Measurements from ENCODE around the gene FRS2. TPM values are rescaled to one million over a fixed set of nuclear protein-coding genes. Genes with fewer than 3 reads are reported as not detected.

FRS2 gene
- total RNA-seq, 1 donor from 2014 or later = 25.2 TPM

GRCh38 chr12:69555461-69555860 is 85.3 kb downstream of the FRS2 start:
- ATAC-seq (no peak), DNase-seq (no peak)
- intact Hi-C loops (cut with micrococcal nuclease) = no loop called here

- intact Hi-C loops (cut with micrococcal nuclease) = no loop called here
- ATAC-seq (no peak), DNase-seq (no peak)
Measured at GRCh38 chr12:69556383-69556782, 86.2 kb downstream of the FRS2 start.

- DNase-seq (no peak), ATAC-seq (no peak)
- intact Hi-C loops (cut with micrococcal nuclease) = loop anchor here (10.0 kb wide), 1 partner anchor 168 kb away; no protein-coding TSS in a partner anchor
Measured at GRCh38 chr12:69563166-69563762, 93.1 kb downstream of the FRS2 start.

GRCh38 chr12:69566603-69567002 is 96.4 kb downstream of the FRS2 start:
- intact Hi-C loops (cut with micrococcal nuclease) = loop anchor here (10.0 kb wide), 1 partner anchor 172 kb away; no protein-coding TSS in a partner anchor
- ATAC-seq (no peak), DNase-seq (no peak)

- intact Hi-C loops (cut with micrococcal nuclease) = loop anchor here (10.0 kb wide), 1 partner anchor 174 kb away; no protein-coding TSS in a partner anchor
- DNase-seq = no peak
- no peak for ATAC-seq
Measured at GRCh38 chr12:69569236-69569635, 99.0 kb downstream of the FRS2 start.

GRCh38 chr12:69570000-69570516 is 99.9 kb downstream of the FRS2 start:
- intact Hi-C loops (cut with micrococcal nuclease) = loop anchor here (5.0 to 10.0 kb wide), 2 partner anchors 175 to 213 kb away; partner anchors contain the start of gene YEATS4
- DNase-seq (no peak), ATAC-seq (no peak)

- ATAC-seq = peak; percentile 77
- peak; percentile 35 for DNase-seq
- intact Hi-C loops (cut with micrococcal nuclease) = loop anchor here (5.0 kb wide), 1 partner anchor 213 kb away; the partner anchor contains the start of gene YEATS4
Measured at GRCh38 chr12:69570545-69571399, 100.6 kb downstream of the FRS2 start.

DNA sequence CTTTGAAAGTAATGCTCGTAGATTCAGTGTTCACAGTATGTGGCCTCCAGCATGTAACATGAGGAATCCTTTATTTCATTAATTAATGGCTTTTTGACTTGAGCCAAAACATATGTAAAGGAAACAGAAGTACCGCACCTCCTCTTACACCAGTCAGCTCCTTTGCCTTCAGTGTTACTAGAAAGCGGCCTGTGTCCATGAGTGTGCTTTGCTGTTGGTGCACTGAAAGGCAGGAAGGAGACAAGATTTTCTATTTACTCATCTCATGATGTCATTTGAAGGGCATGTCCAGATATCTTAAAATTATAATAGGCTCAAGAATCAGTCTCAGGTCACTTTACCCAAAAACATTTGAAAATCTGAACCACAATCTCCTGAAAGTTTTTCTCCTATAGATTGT is 105.2 kb downstream of the FRS2 start:
- DNase-seq = no peak
- intact Hi-C loops (cut with micrococcal nuclease) = no loop called here
- ATAC-seq = no peak

DNA sequence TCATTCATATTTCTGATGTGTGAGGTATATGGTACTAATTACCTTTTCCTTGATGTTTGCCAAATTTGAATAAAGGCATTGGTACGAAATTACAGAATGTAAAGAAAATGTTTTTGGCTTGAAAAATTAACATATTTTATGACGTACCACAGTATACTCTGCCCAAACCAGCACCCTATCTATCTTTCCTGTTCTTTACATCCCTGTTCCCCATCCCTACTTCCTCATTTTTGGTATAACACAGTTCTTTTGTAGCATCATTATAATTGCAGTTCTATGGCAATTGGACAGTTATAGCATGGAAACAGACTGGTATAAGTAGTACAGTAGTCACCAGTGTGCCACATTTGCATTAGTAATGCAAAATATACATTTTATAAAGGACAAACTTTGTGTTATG is 108.1 kb downstream of the FRS2 start:
- no peak for ATAC-seq
- intact Hi-C loops (cut with micrococcal nuclease) = no loop called here
- no peak for DNase-seq

DNA sequence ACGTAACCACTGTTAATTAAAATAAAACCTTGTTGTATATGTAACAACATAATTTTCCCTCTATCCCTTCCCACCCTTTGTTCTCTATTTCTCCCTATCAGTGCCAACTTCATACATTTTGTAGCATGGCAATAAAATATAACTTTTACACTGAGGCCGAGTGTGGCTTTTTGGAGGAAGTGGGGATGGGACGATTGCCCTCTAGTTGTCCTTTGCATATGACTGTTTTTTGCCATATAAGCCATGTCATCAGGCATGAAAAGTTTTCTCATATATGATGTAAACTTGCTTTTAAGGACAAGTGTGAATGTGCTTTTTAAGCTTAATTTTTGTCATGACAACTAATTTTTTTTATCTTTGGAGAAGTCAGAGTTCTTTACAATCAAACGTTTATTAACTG is 108.8 kb downstream of the FRS2 start:
- ATAC-seq = no peak
- intact Hi-C loops (cut with micrococcal nuclease) = no loop called here
- no peak for DNase-seq

DNA sequence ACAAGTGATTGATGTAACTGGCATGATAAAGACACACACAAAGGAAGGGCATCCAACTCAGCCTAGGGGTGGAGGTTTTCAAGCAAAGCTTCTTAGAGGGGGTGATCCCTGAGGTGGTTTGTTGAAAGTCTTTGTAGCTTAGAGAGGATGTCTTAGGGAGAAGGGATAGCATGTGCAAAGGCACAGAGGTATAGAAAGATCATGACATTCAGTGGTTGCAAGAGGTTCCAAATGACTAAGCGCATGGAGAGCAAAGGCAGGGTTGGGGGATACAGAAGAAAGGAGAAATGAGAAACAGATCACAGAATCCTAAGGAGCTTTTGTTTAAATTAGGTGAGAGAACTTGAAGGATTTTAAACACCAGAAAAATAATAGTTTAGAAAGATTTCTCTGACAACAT is 109.9 kb downstream of the FRS2 start:
- ATAC-seq = no peak
- DNase-seq = no peak
- intact Hi-C loops (cut with micrococcal nuclease) = no loop called here

- intact Hi-C loops (cut with micrococcal nuclease) = no loop called here
- no peak for DNase-seq
- no peak for ATAC-seq
Measured at GRCh38 chr12:69583203-69583602, 113.0 kb downstream of the FRS2 start.

- peak; percentile 98 for DNase-seq
- ATAC-seq = peak; percentile 100
- intact Hi-C loops (cut with micrococcal nuclease) = no loop called here
Measured at GRCh38 chr12:69585189-69586062, 115.2 kb downstream of the FRS2 start, which contains the start of gene CCT2. TSS of gene CCT2 (plus strand) at chr12:69585459. CDS start at chr12:69585522, 63 bp downstream.

- DNase-seq = no peak
- no peak for ATAC-seq
- intact Hi-C loops (cut with micrococcal nuclease) = no loop called here
Measured at GRCh38 chr12:69588527-69588926, 118.3 kb downstream of the FRS2 start.

DNA sequence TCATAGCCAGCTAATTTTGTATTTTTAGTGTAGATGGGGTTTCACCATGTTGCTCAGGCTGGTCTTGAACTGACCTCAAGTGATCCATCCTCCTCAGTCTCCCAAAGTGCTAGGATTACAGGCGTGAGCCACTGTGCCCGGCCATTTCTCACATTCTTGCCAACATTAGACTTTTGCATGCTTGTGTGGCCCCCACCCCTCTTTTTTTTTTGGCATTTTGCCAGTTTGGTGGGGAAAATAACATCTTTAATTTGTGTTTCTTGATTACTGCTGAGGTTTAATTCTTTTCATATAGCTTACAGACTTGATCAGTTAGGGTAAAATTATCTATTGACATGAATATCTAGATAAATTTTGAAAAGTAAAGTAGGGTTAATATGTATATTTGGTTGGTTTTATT is 118.9 kb downstream of the FRS2 start:
- DNase-seq = no peak
- no peak for ATAC-seq
- intact Hi-C loops (cut with micrococcal nuclease) = no loop called here

GRCh38 chr12:69595689-69596088 is 125.5 kb downstream of the FRS2 start:
- ATAC-seq = peak; percentile 57
- intact Hi-C loops (cut with micrococcal nuclease) = no loop called here
- no peak for DNase-seq

- no peak for DNase-seq
- ATAC-seq = no peak
- intact Hi-C loops (cut with micrococcal nuclease) = no loop called here
Measured at GRCh38 chr12:69598174-69598753, 128.1 kb downstream of the FRS2 start.

GRCh38 chr12:69600804-69601203 is 130.6 kb downstream of the FRS2 start:
- DNase-seq (no peak), ATAC-seq (no peak)
- intact Hi-C loops (cut with micrococcal nuclease) = no loop called here

All from left ventricle myocardium superior (tissue), 1 donor.